Nephron progenitor cell (in vitro differentiated cells): ENCODE results near the gene LCN15.
"Not testable (repeated sequence)": the region's sequence is repeated elsewhere in the genome, so short reads cannot be mapped to it uniquely, and the experiment has no call there.

Experiments used
- DNase-seq: peaks from one replicate; pipeline ENCODE4 v3.0.0; 2021
- H3K27ac Mint-ChIP-seq: 2 replicates; pipeline ENCODE4 v1.8.0; 2021; ENCODE audit warnings: mild to moderate bottlenecking, moderate library complexity, mixed read lengths
- H3K27me3 Mint-ChIP-seq: 2 replicates; pipeline ENCODE4 v1.8.0; 2021; ENCODE audit warnings: mild to moderate bottlenecking, low read depth, mixed read lengths; ENCODE audit not compliant: poor library complexity
- H3K36me3 Mint-ChIP-seq: 2 replicates; pipeline ENCODE4 v1.8.0; 2021; ENCODE audit warnings: low read depth, mixed read lengths
- H3K4me1 Mint-ChIP-seq: 2 replicates; pipeline ENCODE4 v1.8.0; 2021; ENCODE audit warnings: mixed read lengths
- H3K4me3 Mint-ChIP-seq: 2 replicates; pipeline ENCODE4 v1.8.0; 2021; ENCODE audit warnings: mild to moderate bottlenecking, moderate library complexity, mixed read lengths
- H3K9me3 Mint-ChIP-seq: 2 replicates; pipeline ENCODE4 v1.8.0; 2021; ENCODE audit warnings: mild to moderate bottlenecking, moderate library complexity, mixed read lengths
- TF ChIP-seq, protein P1 (sequence below): fragments of 200-600 bp; sonication (generic); IDR thresholded peaks from 2 replicates; pipeline ENCODE4 v1.5.0; 2021; ENCODE audit warnings: antibody characterized with exemption

Gene LCN15

DNA sequence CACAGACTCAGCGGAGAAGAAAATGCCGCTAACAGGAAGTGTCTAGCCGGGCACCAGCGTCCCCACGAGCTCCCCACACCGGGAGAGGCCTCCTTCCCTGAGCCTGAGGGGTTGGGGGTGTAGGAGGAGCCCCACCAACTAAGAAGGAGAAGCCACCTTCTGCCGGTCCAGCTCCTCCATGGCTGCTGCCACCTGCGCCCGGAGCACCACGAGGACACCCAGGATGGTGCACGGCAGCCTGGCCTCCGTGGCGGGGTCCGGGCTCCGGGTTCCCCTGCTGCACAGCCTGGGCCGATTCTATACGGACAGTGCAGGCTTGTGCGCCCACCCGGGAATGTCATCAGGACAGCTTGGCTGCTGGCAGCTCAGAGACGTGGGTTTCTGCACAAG is 6.6 kb downstream of the LCN15 start:
- Mint-ChIP-seq H3K9me3 (peaks cover 16% of the 10 kb centered on the region), H3K36me3 (peaks cover 1% of the 10 kb centered on the region), H3K4me3 (no peak overlapping the region), H3K27ac (no peak overlapping the region), H3K4me1 (peaks cover 19% of the 10 kb centered on the region), H3K27me3 (peaks cover 6% of the 10 kb centered on the region)
- TF ChIP-seq, protein P1, sequence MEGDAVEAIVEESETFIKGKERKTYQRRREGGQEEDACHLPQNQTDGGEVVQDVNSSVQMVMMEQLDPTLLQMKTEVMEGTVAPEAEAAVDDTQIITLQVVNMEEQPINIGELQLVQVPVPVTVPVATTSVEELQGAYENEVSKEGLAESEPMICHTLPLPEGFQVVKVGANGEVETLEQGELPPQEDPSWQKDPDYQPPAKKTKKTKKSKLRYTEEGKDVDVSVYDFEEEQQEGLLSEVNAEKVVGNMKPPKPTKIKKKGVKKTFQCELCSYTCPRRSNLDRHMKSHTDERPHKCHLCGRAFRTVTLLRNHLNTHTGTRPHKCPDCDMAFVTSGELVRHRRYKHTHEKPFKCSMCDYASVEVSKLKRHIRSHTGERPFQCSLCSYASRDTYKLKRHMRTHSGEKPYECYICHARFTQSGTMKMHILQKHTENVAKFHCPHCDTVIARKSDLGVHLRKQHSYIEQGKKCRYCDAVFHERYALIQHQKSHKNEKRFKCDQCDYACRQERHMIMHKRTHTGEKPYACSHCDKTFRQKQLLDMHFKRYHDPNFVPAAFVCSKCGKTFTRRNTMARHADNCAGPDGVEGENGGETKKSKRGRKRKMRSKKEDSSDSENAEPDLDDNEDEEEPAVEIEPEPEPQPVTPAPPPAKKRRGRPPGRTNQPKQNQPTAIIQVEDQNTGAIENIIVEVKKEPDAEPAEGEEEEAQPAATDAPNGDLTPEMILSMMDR: no peak
- DNase-seq: no peak

DNA sequence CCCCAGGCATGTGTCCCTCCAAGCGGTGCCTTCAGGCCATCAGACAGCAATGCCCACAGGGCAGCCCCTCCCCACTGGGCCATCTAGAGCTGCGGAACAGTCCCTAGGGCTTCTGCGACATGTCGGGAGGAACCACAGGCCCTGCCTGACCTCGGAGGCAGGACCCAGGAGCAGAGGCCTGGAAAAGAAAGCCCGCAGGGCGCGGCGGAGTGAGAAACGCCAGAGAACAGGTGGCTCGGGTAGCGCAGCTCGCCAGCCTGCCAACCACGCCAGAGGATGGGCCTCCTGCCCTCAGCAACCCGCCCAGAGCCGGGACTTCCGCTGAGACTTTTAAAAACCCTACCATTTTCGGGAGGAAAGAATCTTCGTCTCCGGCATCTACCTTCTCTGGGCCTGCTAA is 7.0 kb downstream of the LCN15 start:
- Mint-ChIP-seq H3K27ac (no peak overlapping the region), H3K36me3 (peaks cover 5% of the 10 kb centered on the region), H3K27me3 (peaks cover 8% of the 10 kb centered on the region), H3K4me3 (no peak overlapping the region), H3K4me1 (peaks cover 19% of the 10 kb centered on the region), H3K9me3 (peaks cover 20% of the 10 kb centered on the region)
- DNase-seq: no peak
- TF ChIP-seq, protein P1: no peak

DNA sequence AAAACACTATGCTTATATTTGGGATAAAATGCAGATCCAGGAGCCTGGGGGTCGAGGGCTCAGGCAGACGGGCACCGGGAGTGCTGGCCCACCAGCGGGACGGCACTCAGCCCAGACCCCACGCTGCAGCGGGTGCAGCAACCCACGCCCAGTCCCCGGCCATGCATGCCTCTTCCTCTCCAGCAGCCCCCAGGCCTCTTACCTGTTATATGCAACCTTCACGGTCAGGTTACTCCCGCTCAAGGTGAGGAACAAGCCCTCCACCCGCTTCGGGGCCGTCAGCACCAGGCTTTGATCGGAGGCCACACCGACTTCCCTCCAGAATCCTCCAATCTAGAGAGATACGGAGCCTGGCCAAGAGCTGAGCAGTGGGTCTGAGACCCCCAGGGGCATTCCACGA is 7.5 kb downstream of the LCN15 start:
- DNase-seq: no peak
- no peak overlapping the region for H3K4me3 Mint-ChIP-seq
- TF ChIP-seq, protein P1: no peak
- no peak overlapping the region for H3K27ac Mint-ChIP-seq
- H3K4me1 Mint-ChIP-seq: peaks cover 19% of the 10 kb centered on the region
- H3K36me3 Mint-ChIP-seq: peaks cover 7% of the 10 kb centered on the region
- peaks cover 25% of the 10 kb centered on the region for H3K9me3 Mint-ChIP-seq
- H3K27me3 Mint-ChIP-seq: peaks cover 12% of the 10 kb centered on the region

DNA sequence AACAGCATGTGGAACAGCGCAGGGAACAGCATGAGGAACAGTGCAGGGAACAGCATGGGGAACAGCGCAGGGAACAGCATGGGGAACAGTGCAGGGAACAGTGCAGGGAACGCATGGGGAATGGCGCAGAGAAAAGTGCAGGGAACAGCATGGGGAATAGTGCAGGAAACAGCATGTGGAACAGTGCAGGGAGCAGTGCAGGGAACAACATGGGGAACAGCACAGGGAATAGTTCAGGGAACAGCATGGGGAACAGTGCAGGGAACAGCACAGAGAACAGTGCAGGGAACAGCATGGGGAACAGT is 8.2 kb downstream of the LCN15 start:
- Mint-ChIP-seq H3K4me1 (peaks cover 15% of the 10 kb centered on the region), H3K36me3 (peaks cover 7% of the 10 kb centered on the region), H3K4me3 (no peak overlapping the region), H3K9me3 (peaks cover 32% of the 10 kb centered on the region), H3K27ac (no peak overlapping the region), H3K27me3 (peaks cover 17% of the 10 kb centered on the region)
- TF ChIP-seq, protein P1: no peak
- no peak for DNase-seq

DNA sequence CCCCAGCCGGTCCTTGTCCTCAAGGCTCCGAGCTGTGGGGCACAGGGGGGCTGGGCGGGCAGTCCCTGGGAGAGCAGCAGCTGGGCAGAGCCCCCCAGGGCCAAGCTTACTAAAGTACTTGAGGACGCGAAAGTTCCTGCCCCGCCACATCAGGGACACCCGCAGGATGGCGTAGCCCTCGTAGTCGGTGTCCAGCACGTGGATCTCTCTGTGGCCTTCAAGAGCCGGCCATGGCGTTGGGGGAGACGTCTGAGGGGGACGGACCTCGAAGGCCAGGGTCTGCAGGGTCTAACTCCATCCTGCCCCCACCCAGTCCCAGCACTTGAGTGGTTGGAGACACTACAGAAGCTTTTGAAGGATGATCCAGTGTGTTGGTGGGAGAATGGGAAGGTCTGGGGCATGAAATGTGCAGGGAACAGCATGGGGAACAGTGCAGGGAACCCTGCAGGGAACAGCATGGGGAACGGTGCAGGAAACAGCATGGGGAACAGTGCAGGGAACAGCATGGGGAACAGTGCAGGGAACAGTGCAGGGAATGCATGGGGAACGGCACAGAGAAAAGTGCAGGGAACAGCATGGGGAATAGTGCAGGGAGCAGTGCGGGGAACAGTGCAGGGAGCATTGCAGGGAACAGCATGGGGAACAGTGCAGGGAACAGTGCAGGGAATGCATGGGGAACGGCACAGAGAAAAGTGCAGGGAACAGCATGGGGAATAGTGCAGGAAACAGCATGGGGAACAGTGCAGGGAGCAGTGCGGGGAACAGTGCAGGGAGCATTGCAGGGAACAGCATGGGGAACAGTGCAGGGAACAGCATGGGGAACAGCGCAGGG is 8.8 kb downstream of the LCN15 start:
- not testable (repeated sequence) for H3K4me3 Mint-ChIP-seq, H3K4me1 Mint-ChIP-seq, H3K36me3 Mint-ChIP-seq, H3K27ac Mint-ChIP-seq, DNase-seq
- peaks cover 22% of the 10 kb centered on the region for H3K27me3 Mint-ChIP-seq
- peaks cover 38% of the 10 kb centered on the region for H3K9me3 Mint-ChIP-seq

DNA sequence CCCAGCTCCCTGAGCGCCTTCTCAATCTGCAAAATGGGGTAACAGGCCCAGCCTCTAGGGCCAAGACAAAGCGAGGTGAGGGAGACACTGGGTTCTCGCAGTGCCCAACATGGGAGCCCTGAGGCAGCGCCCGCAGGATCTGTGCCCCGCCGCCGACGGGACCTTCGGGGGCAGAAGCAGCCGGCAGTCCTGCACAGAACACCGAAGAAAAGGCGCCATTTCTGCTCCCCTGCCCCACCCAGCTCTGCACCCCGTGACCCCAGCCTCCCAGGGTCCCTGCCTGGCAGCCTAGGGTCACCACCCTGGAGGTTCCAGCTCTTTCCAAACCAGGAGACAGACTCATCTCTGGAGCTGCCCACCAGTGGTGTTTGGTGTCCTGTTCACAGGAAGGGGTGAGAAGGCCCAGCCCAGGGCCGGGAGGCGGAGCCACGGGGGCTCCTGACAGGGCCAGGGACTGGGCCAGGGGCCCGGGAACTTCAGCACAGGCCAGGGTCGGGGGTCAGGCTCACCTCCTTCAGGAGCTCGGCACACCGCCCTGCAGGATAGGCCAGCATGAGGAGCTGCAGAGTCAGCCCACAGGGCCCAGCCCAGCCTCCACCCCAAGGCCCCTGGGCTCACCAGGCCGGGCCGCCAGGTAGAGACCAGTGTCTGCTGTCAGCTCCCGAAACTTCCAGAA is 9.6 kb downstream of the LCN15 start:
- Mint-ChIP-seq H3K4me3 (no peak overlapping the region), H3K9me3 (peaks cover 39% of the 10 kb centered on the region), H3K4me1 (peaks cover 3% of the 10 kb centered on the region), H3K36me3 (peaks cover 7% of the 10 kb centered on the region), H3K27me3 (peaks cover 28% of the 10 kb centered on the region), H3K27ac (no peak overlapping the region)
- DNase-seq: peak; percentile 54
- TF ChIP-seq, protein P1: no peak
